ENCODE data around the gene UNK. TPM values are rescaled to one million over a fixed set of nuclear protein-coding genes. Genes with fewer than 3 reads are reported as not detected.

Gene UNK
- total and polyA plus RNA-seq, 2 of the 13 experiments (the other 11 are each of a cell fraction or from before 2014, with no cell fraction given): 31.6 to 33.0 TPM

DNA sequence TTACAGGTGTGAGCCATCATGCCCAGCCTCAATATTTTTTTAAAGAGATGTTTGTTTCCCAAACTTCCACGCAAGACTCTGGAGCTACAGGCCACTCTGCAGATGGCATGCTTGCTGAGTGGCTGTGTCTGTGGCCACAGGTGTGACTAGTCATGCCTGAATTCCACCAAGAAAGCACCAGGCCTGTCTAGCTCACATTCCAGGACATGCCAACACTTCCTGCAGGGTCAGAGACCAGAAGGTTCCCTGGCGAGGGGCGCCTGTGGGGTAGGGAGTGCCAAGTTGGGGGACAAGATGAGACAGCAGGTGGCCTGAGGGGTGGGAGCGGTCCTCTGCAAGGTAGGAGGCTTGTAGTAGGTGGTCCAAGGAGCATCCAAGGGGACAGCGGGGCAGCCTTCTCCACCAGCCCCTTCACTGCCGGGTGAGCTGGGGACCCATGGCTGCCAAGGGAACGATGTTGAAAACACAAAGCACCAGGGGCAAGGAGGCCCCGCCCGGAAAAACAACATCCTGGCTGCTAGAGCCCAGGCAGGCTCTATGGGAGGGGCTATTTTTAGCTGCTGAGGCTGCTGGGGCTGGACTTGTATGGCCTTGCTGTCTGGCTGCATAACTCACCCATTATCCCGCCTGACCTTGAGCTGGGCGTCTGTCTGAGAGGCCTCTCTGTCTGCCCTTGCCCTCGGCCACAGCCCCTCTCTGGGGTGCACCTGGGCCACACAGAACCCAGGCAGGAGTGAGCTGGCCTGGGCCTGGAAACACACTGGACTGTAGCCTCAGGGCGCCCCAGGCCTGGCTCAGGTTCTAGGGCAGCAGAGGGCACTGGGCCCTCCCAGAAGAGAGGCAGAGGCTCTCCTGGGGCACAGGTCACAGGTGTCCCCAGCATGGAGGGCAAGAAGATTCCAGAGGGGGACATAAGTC, 88.1 kb downstream of the UNK start (continued):
- TF ChIP-seq ZNF543 (CRISPR knock-in tag; IDR thresholded peaks at IDR 0.05) (peak; percentile 95), MEIS1 (CRISPR knock-in tag; IDR thresholded peaks at IDR 0.05; ENCODE audit: borderline replicate concordance) (peak; percentile 55; the same call in 1 of the 2 replicates), ZIK1 (CRISPR knock-in tag; IDR thresholded peaks at IDR 0.05; ENCODE audit: borderline replicate concordance, low read depth) (0 out of 2 replicates have a peak, but pooled peaks have one; percentile 35), ZBTB38 (CRISPR knock-in tag; IDR thresholded peaks at IDR 0.05) (peak; percentile 94; the same call in 1 of the 2 replicates), ZNF326 (CRISPR knock-in tag; IDR thresholded peaks at IDR 0.05; ENCODE audit: borderline replicate concordance) (peak; percentile 78; the same call in 1 of the 2 replicates), NR3C1 (CRISPR knock-in tag; IDR thresholded peaks at IDR 0.05) (no peak), GATAD2A (CRISPR knock-in tag; IDR thresholded peaks at IDR 0.05) (peak; percentile 97), ZNF652 (CRISPR knock-in tag; IDR thresholded peaks at IDR 0.05; ENCODE audit: borderline replicate concordance, low read depth) (no peak; the same call in 1 of the 2 replicates), HDAC2 (CRISPR knock-in tag; IDR thresholded peaks at IDR 0.05) (peak; percentile 99), ERF (CRISPR knock-in tag; IDR thresholded peaks at IDR 0.05) (peak; percentile 99)
- TF ChIP-seq, protein P1, sequence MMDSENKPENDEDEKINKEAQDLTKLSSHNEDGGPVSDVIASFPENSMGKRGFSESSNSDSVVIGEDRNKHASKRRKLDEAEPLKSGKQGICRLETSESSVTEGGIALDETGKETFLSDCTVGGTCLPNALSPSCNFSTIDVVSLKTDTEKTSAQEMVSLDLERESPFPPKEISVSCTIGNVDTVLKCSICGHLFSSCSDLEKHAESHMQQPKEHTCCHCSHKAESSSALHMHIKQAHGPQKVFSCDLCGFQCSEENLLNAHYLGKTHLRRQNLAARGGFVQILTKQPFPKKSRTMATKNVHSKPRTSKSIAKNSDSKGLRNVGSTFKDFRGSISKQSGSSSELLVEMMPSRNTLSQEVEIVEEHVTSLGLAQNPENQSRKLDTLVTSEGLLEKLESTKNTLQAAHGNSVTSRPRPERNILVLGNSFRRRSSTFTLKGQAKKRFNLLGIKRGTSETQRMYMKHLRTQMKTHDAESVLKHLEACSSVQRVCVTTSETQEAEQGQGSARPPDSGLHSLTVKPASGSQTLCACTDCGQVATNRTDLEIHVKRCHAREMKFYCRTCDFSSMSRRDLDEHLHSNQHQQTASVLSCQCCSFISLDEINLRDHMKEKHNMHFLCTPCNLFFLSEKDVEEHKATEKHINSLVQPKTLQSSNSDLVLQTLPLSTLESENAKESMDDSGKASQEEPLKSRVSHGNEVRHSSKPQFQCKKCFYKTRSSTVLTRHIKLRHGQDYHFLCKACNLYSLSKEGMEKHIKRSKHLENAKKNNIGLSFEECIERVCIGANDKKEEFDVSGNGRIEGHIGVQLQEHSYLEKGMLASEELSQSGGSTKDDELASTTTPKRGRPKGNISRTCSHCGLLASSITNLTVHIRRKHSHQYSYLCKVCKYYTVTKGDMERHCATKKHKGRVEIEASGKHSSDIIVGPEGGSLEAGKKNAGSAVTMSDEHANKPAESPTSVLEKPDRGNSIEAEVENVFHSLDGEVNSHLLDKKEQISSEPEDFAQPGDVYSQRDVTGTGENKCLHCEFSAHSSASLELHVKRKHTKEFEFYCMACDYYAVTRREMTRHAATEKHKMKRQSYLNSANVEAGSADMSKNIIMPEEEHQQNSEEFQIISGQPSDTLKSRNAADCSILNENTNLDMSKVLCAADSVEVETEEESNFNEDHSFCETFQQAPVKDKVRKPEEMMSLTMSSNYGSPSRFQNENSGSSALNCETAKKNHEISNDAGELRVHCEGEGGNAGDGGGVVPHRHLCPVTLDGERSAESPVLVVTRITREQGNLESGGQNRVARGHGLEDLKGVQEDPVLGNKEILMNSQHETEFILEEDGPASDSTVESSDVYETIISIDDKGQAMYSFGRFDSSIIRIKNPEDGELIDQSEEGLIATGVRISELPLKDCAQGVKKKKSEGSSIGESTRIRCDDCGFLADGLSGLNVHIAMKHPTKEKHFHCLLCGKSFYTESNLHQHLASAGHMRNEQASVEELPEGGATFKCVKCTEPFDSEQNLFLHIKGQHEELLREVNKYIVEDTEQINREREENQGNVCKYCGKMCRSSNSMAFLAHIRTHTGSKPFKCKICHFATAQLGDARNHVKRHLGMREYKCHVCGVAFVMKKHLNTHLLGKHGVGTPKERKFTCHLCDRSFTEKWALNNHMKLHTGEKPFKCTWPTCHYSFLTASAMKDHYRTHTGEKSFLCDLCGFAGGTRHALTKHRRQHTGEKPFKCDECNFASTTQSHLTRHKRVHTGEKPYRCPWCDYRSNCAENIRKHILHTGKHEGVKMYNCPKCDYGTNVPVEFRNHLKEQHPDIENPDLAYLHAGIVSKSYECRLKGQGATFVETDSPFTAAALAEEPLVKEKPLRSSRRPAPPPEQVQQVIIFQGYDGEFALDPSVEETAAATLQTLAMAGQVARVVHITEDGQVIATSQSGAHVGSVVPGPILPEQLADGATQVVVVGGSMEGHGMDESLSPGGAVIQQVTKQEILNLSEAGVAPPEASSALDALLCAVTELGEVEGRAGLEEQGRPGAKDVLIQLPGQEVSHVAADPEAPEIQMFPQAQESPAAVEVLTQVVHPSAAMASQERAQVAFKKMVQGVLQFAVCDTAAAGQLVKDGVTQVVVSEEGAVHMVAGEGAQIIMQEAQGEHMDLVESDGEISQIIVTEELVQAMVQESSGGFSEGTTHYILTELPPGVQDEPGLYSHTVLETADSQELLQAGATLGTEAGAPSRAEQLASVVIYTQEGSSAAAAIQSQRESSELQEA (CRISPR knock-in tag; IDR thresholded peaks at IDR 0.05; ENCODE audit: not compliant biosample characterization): no peak
- TF ChIP-seq, protein P2, sequence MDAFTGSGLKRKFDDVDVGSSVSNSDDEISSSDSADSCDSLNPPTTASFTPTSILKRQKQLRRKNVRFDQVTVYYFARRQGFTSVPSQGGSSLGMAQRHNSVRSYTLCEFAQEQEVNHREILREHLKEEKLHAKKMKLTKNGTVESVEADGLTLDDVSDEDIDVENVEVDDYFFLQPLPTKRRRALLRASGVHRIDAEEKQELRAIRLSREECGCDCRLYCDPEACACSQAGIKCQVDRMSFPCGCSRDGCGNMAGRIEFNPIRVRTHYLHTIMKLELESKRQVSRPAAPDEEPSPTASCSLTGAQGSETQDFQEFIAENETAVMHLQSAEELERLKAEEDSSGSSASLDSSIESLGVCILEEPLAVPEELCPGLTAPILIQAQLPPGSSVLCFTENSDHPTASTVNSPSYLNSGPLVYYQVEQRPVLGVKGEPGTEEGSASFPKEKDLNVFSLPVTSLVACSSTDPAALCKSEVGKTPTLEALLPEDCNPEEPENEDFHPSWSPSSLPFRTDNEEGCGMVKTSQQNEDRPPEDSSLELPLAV (CRISPR knock-in tag; conservative IDR thresholded peaks at IDR 0.05; ENCODE audit: low read depth): no peak
- TF ChIP-seq, protein P3, sequence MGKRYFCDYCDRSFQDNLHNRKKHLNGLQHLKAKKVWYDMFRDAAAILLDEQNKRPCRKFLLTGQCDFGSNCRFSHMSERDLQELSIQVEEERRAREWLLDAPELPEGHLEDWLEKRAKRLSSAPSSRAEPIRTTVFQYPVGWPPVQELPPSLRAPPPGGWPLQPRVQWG (CRISPR knock-in tag; IDR thresholded peaks at IDR 0.05; ENCODE audit: borderline replicate concordance, low read depth): no peak
- TF ChIP-seq, protein P4, sequence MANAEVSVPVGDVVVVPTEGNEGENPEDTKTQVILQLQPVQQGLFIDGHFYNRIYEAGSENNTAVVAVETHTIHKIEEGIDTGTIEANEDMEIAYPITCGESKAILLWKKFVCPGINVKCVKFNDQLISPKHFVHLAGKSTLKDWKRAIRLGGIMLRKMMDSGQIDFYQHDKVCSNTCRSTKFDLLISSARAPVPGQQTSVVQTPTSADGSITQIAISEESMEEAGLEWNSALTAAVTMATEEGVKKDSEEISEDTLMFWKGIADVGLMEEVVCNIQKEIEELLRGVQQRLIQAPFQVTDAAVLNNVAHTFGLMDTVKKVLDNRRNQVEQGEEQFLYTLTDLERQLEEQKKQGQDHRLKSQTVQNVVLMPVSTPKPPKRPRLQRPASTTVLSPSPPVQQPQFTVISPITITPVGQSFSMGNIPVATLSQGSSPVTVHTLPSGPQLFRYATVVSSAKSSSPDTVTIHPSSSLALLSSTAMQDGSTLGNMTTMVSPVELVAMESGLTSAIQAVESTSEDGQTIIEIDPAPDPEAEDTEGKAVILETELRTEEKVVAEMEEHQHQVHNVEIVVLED (CRISPR knock-in tag; IDR thresholded peaks at IDR 0.05; ENCODE audit: borderline replicate concordance): peak; percentile 68
- TF ChIP-seq, protein P5, sequence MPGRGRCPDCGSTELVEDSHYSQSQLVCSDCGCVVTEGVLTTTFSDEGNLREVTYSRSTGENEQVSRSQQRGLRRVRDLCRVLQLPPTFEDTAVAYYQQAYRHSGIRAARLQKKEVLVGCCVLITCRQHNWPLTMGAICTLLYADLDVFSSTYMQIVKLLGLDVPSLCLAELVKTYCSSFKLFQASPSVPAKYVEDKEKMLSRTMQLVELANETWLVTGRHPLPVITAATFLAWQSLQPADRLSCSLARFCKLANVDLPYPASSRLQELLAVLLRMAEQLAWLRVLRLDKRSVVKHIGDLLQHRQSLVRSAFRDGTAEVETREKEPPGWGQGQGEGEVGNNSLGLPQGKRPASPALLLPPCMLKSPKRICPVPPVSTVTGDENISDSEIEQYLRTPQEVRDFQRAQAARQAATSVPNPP (CRISPR knock-in tag; IDR thresholded peaks at IDR 0.05): peak; percentile 88; the same call in 1 of the 2 replicates

Data from HepG2 (cell line).